NCI-H526 treated with DMSO at 0.1 percent for 48 hours (cell line): Measurements from ENCODE around the gene RCOR1.

Source experiments
- DNase-seq: peaks from one replicate; lab custom pipeline; 2025; lab: John Stamatoyannopoulos, UW

Gene RCOR1

DNA sequence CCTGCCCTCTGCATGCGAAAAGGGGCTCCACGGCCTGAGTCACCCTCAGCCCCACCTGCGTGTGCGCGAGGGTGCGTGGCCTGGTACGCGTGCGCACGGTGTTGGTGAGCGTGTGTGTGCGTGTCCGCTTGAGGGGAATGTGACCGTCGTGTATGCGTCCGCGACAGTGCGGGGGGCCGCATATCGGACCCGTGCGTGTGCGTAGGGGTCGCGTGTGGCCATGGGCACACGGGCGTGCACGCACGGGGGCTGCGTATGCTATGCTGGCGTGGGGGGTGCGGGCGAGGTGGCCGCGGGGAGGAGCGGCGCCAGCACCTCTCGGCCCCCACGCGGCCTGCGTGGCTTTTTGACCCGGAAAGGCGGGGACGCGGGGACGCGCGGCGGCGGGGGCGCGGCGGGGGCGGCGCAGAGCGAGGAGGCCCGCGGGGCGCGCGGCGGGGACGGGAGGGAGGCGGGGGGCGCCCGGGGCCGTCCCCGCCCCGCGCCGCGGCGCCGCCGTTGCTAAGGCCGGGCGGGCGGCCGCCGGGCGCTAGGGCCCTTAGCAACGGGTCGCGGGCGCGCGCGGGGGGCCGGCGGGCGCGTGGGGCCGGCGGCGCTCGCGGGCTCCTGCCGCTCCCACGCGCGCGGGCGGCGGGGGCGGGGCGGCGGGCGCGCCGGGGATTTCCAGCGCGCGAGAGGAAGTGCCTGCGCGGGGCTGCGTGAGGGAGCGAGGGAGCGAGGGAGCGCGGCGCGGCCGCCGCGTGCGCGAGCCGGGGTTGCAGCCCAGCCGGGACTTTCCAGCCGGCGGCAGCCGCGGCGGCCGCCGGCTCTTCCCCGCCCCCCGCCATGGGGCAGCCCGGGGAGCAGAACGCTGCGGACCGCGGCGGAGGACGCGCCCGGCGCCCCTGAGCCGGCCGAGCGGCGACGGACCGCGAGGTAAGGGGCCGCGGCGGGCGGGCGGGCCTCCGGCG is 184.6 kb downstream of the RCOR1 start, which contains the start of gene TRAF3:
TSS of gene TRAF3 (plus strand) at position 689 of the 950 bp plus-strand sequence. CDS start 92,753 bp downstream, outside the sequence.
- peak; percentile 23 for DNase-seq

DNA sequence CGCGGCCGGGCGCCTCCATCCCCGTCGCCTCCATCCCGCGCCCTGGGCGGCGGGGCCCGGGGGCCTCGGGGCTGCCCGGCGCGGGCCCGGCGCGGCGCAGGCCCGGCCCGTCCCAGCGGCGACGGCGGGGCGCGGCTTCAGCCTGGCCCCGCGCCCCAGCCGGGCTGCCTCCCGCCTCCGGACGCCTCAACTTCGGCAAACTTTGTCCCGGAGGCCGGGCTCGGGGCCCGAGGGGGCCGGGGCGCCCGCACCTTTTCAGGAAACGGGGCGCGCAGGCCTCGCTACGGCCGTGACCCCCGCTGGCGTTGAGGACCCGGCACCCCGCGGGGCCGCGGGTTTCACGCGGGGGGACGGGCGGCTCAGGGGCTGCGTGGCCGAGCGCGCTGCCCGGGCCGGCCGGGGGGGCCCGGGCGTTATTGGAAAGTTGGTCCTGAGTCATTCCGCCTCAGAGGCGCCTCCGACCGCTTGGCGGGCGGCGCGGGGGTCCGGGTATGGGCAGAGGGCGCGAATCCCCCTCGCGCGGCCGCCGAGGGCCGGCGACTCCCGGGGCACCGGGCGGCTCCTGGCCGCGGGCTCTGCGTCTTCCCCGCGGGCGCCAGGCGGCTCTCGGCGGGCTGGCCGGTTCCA is 185.4 kb downstream of the RCOR1 start:
- no peak for DNase-seq

DNA sequence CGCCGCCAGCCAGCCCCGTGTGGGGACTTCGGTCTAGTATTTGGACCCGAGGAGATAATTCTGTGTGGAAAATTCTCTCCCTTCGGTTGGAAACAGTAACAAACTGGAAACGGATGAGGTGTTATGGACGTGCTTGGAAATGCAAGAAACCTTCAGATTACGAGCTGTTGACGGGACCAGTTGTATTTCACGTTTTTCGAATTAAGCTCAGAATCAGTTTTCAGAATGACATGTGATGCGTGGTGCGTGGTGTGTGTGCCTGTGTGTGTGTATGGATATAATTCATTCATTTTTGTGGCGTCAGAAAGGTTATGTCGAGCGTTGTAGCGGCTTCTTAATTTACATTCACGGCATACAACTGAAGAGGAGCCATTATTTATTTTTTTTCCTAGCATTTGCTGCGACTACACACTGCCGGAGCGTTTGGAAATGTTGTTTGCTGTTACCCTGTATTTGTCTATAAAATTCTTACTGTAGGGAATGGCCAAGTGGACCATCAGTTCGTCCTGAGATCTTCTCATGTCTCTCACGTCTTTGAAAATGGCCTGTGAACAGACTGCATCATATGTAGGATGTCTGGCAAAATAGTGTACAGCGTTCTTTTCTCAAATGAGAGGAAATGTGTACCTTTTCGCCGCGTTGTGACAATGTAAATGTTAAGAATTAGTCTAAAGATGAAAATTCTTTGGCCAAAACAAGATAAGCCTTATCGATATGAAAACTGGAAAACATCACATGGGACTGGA is 186.1 kb downstream of the RCOR1 start:
- DNase-seq: peak; percentile 20

DNA sequence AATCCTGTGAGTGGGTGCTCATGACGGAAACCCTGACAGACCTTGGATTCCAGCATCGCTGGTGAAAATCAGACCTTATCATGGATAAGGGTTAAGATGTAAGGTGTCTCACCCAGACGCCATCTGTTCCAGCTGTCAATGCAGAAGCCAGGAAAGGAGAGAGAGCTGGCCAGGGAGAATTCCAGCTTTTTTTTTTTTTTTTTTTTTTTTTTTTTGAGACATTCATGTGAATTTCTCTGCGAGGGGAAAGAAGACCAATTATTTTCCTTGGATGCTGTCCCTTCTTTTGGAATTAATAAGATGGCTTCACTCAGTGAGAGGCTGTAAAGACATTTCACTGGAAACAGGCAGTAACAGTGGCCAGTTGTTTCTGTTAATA is 186.6 kb downstream of the RCOR1 start:
- DNase-seq: no peak

DNA sequence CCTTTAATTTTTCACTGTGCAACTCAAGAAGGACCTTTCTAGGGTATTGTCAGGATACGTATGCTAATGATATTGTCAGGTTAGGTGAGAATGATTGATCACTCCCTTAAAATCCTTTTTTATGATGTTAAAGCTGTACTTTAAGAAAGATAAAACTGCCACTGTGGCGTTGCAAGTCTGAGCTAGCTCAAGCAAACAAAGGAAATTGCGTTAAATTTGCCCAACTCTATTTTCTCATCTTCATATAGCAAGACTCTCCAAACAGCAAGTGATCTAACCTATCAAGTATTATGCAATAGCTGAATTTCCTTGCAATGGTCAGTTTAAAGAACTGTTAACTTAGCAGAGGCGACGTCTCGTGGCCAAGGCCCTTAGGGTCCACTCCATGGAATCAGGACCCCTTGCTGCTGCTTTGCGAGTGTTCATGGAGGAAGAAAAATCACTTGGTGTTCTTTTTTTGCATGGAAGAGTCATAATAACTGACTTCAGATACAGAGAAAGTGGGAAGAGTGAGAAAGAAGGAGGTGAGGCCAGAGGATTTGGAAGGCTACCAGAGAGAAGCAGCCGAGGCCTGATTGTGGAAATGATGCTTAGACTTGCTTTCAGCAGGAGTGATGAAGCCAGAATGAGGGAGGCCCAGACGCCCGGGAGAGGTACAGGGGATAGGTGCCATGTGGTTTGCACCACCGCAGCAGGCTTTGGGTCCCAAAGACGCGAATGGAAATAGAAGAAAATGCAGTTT is 187.3 kb downstream of the RCOR1 start:
- no peak for DNase-seq
